ENCODE measurements around the gene CCDC80.
A peak's percentile ranks its signal among the peaks of the same experiment; 100 is the strongest.
"Not testable (repeated sequence)": the region's sequence is repeated elsewhere in the genome, so short reads cannot be mapped to it uniquely, and the experiment has no call there.

CCDC80 gene

GRCh38 chr3:112665009-112665408 lies 24.1 kb upstream of the CCDC80 start:
- not testable (repeated sequence) for DNase-seq (ENCODE audit: low spot score)

- DNase-seq (ENCODE audit: low spot score), result no peak
These were observed 15.1 kb upstream of the CCDC80 start for GRCh38 chr3:112656043-112656442.

GRCh38 chr3:112654979-112655378 lies 14.0 kb upstream of the CCDC80 start:
- no peak for DNase-seq (ENCODE audit: low spot score)

- DNase-seq (ENCODE audit: low spot score), result no peak
These were observed 13.5 kb upstream of the CCDC80 start for GRCh38 chr3:112654492-112654891.

GRCh38 chr3:112653881-112654300 lies 12.9 kb upstream of the CCDC80 start:
- DNase-seq (ENCODE audit: low spot score), result peak; percentile 83

GRCh38 chr3:112653209-112653871 lies 12.4 kb upstream of the CCDC80 start:
- peak; percentile 78 for DNase-seq (ENCODE audit: low spot score)

GRCh38 chr3:112651516-112651915 lies 10.6 kb upstream of the CCDC80 start:
- no peak for DNase-seq (ENCODE audit: low spot score)

- DNase-seq (ENCODE audit: low spot score), result no peak
These were observed 10.1 kb upstream of the CCDC80 start for GRCh38 chr3:112651071-112651470.

GRCh38 chr3:112650482-112650881 lies 9.5 kb upstream of the CCDC80 start:
- DNase-seq (ENCODE audit: low spot score), result no peak

GRCh38 chr3:112649478-112649735 lies 8.5 kb upstream of the CCDC80 start:
- no peak for DNase-seq (ENCODE audit: low spot score)

GRCh38 chr3:112647122-112647521 lies 6.2 kb upstream of the CCDC80 start:
- peak; percentile 67 for DNase-seq (ENCODE audit: low spot score)

- DNase-seq (ENCODE audit: low spot score), result no peak
These were observed 5.7 kb upstream of the CCDC80 start for GRCh38 chr3:112646623-112647022.

GRCh38 chr3:112644453-112644852 lies 3.5 kb upstream of the CCDC80 start:
- no peak for DNase-seq (ENCODE audit: low spot score)

- DNase-seq (ENCODE audit: low spot score), result no peak
These were observed 2.8 kb upstream of the CCDC80 start for GRCh38 chr3:112643621-112644240.

GRCh38 chr3:112642912-112643506 lies 2.1 kb upstream of the CCDC80 start:
- peak; percentile 75 for DNase-seq (ENCODE audit: low spot score)

GRCh38 chr3:112640276-112640929 lies 540 bp downstream of the CCDC80 start:
- DNase-seq (ENCODE audit: low spot score), result peak; percentile 71

- DNase-seq (ENCODE audit: low spot score), result no peak
These were observed 1.3 kb downstream of the CCDC80 start for GRCh38 chr3:112639455-112640225.

- DNase-seq (ENCODE audit: low spot score), result no peak
These were observed 2.5 kb downstream of the CCDC80 start for GRCh38 chr3:112638327-112639020.

GRCh38 chr3:112637700-112638099 lies 3.2 kb downstream of the CCDC80 start:
- DNase-seq (ENCODE audit: low spot score), result no peak

GRCh38 chr3:112635674-112636073 lies 5.3 kb downstream of the CCDC80 start:
- peak; percentile 59 for DNase-seq (ENCODE audit: low spot score)

- no peak for DNase-seq (ENCODE audit: low spot score)
These were observed 6.0 kb downstream of the CCDC80 start for GRCh38 chr3:112634786-112635541.
